ENCODE measurements around the gene COL4A2.
"Not testable (repeated sequence)": the region's sequence is repeated elsewhere in the genome, so short reads cannot be mapped to it uniquely, and the experiment has no call there.

Gene COL4A2

DNA sequence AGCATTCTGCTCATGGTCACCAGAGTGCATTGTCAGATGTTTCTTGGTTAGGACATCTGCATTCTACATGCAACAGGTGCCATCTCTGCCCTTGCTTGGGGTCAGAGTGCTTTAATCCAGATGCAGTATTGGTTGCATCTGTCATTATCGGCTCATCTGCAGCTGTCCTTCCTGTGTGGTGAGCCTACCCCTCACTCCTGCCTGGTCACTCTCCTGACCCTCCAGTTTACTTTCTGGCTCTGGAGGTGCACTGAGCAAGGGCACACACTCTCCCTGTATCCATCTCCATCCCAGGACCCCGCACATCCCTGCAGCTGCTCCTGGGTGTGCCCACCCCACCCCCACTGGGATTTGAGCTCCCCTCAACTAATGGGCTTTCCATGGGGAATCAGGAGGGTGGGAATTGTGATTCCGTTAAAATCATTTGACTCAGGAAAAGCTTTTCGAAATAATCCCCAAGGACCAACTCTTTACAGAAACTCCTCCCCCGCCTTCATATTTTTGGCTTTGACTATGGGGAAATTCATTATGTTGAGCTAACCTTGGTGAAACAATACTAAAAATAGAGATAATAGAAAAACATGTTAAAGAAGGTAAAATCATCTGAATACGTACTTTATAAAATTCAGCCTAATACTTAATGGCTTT, 70.2 kb downstream of the COL4A2 start:
- no peak for DNase-seq (ENCODE audit: low read depth in 2 of 3, low spot score in 2 of 3)

DNA sequence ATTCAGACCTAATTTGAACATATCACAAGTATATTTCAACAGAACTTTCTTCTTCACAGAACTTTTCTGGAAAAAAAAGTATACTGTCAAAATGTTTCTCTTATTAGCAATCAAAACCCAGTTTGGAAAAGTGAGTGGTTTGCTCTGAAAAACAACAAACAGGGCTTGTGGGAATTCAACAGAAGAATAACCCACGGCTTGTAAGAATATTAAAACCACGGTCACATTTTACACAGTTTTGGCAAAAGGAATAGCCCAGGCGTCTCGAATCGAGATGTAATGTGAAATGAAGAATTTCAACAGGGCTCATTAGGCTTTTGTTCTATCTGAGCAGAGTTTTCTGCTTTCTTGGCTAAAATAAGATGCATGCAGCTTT, 70.7 kb downstream of the COL4A2 start:
- no peak for DNase-seq (ENCODE audit: low read depth in 2 of 3, low spot score in 2 of 3)

DNA sequence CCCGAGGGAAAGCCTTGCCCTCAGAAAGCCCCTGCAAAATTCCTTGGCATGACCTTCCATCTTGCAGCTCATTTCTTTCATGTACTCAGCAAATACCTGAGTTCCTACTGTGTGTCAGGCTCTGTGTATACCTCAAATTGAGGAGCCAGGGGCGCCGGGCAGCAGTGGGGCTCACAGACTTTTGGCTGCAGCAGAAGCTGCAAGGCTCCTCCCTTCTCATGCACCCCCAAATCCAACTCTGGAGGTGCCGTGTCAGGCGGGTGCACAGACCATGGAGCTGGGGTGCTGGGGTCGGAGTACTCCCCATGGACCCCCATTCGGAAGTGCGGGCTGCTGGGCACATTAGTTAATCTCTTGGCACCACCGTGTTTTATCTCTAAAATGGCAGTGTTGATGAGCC, 72.3 kb downstream of the COL4A2 start:
- no peak for DNase-seq (ENCODE audit: low read depth in 2 of 3, low spot score in 2 of 3)

DNA sequence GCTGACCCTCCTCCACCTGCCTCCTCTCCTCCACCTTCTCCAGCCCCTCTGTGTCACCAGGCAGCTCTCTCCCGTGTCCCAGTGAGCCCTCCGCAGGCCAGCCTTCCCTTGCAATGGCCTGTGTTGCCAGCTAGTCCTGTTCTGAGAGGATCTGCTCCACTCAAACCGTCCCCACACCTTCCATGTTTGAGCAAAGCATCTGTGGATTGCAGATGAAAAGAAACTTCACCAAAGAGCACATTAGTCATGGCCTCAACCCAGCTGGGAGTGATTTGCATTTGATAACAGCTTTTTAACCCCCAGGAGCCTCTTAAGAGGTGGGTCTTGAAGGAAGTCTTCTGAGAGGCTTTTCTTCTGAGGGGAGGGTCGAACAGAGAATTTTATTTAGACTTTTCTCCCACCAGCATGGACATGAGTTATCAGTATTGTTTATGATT, 72.8 kb downstream of the COL4A2 start:
- DNase-seq (ENCODE audit: low read depth in 2 of 3, low spot score in 2 of 3) = no peak

DNA sequence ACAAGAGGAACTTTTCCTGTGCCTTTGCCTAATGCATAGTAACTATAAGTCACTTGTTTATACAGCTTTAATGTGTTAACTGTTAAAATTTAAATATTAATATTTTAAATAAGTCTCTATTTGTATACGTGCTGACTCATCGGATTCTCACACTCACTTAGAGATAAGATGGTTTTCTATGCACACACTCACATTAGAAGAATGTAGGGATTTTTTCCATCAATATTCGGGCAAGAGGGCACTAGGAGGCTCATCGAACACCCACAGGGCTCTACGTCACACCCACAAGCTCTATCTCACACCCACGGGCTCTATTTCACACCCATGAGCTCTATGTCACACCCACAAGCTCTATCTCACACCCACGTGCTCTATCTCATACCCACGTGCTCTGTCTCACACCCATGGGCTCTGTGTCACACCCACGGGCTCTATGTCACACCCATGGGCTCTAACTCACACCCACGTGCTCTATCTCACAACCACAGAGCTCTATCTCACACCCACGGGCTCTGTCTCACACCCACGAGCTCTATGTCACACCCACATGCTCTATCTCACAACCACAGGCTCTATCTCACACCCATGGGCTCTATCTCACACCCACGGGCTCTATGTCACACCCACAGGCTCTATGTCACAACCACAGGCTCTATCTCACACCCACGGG, 73.4 kb downstream of the COL4A2 start:
- no peak for DNase-seq (ENCODE audit: low read depth in 2 of 3, low spot score in 2 of 3)

DNA sequence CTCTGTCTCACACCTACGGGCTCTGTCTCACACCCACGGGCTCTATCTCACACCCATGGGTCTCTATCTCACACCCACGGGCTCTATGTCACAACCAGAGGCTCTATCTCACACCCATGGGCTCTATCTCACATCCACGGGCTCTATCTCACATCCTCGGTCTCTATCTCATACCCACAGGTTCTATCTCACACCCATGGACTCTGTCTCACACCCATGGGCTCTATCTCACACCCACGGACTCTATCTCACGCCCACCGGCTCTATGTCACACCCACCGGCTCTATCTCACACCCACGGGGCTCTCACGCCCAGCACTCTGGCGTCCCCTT, 73.9 kb downstream of the COL4A2 start:
- DNase-seq (ENCODE audit: low read depth in 2 of 3, low spot score in 2 of 3) = no peak

DNA sequence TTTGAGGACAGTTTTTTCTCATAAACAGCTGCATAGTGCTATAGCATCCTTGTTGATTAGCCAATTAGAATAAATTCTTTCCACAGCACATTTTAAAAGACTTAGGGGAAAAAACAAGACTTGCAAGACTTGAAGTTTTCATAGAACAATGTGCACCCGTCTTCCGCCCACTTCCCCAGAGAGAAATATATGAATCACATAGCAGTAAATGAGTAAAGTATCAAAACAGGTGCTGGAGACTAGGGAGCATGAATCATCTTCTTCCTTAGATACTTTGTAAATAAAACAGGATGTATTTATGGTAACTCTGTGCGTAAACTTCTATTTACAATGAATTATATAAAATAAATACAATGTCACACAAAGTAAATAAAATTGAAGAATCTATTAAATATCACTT, 75.1 kb downstream of the COL4A2 start:
- DNase-seq (ENCODE audit: low read depth in 2 of 3, low spot score in 2 of 3) = no peak

DNA sequence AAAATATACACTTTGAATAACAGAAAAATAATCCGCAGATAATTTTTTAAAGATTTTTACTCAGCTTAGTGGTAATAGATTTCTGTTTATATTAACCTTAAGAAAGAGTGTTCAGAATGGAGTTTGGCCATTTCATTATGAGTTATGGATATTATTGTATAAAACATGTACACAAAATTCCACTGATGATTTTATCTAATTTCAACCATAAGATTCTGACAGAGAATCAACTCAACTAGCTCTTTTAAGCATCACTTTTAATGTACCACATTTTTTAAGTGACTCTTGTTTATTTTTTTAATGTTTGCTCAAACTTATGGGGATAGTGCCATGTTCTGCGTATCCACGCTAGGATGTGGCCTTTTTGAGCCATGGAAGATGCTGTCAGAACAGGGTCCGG, 75.7 kb downstream of the COL4A2 start:
- no peak for DNase-seq (ENCODE audit: low read depth in 2 of 3, low spot score in 2 of 3)

DNA sequence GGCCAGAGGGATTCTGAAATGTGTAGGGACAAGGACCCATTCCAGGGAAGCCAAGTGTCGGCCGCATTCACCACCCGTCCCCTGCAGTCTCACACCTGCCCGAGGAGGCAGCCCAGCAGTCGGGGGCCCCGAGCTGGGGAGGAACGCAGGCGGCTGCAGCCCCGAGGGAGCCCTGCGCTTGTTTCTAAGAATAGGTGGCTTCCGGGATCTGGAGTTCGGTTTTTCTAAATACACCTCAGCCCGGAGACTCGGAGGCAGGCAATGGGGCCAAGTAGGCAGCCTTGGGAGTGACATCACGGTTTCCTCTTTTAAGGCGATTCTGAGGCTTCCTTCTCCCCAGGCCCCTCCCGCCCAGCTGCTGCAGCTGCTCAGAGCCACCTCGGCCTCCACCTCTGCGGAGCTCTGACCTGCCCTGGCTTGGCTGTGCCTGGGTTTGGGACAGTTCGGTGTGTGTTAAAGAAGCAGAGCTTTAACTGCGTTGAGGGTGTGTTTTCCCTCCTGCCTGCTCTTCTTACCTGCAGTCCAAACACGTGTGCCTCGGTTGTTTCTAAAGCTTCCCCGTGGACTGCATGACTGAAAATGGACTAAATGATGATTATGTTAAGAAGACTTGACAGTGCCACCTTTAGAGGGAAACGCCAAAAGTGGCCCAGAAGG, 80.5 kb downstream of the COL4A2 start:
- no peak for DNase-seq (ENCODE audit: low read depth in 2 of 3, low spot score in 2 of 3)

DNA sequence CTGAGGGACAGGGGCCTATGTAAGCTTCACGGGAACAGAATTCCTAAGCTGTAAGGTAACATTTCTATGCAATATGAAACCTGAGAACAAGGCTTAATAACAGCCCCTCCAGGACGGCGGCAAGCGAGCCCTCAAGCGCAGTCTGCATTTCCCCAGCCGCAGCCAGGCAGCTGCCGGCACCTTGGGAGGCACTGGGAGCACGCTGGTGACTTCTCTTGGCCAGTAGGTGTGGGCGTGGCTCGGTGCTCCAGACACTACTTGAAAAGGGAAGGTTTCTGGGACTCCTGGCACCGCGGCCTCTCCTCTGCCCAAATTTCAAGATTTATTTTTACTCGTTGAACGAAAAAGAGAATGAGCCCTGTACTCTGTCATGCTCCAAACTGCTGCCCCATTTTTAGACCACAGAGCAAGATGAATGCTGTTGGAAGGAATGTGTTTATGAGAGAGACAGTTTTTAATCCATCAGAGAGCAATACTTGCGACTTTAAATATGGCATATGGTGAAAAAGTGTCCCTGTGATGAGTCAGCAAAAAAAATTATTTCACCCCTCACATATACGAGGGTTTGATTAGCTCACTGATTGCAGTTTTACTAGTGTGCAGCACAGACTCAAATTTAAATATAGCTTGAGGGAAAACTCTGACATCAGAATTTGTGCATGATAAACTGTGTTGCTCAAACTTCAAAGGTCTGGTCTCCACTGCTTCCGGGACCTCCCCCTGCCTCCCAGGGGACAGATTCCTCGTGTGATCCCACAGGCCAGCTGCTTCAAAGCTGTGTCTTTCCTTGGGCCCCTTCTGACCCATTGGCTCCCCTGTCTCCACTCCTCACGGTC, 81.2 kb downstream of the COL4A2 start:
- no peak for DNase-seq (ENCODE audit: low read depth in 2 of 3, low spot score in 2 of 3)

DNA sequence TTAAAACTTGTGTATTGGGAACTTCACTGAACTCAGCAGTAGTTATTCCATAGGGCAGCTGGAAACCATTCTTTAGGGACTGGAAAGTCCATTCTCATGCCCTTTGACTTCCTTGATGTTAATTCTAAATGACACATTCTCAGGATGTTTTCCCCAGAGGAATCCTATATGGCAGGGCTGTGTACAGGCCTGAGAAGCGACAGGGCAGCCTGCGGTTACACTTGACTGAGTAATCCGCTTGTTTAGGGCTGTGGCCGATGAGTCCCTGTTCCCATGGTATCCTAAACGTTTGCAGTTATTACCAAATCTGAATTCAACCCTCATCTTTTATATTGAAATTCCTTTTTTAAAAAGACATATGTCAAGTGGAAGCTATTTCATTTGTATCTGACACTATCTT, 83.5 kb downstream of the COL4A2 start:
- DNase-seq (ENCODE audit: low read depth in 2 of 3, low spot score in 2 of 3) = no peak

DNA sequence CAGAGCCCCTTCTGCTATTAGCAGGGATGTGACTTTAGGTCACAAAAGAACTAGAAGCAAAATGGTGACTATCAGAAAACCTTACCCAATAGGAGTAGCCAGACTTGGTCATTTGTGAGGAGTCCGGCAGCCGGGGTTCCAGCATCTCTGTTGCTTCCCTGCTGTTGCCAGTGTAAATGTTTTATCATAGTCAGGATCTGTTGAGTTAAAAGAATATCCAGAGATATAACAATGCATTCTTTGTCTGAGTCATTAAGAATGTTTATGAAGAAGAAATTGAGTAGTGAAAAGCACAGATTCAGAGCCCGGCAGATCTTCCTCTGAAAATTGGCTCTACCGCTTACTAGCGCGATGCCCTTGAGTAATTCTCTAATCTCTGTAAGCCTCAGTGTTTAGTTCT, 84.2 kb downstream of the COL4A2 start:
- DNase-seq (ENCODE audit: low read depth in 2 of 3, low spot score in 2 of 3) = no peak

DNA sequence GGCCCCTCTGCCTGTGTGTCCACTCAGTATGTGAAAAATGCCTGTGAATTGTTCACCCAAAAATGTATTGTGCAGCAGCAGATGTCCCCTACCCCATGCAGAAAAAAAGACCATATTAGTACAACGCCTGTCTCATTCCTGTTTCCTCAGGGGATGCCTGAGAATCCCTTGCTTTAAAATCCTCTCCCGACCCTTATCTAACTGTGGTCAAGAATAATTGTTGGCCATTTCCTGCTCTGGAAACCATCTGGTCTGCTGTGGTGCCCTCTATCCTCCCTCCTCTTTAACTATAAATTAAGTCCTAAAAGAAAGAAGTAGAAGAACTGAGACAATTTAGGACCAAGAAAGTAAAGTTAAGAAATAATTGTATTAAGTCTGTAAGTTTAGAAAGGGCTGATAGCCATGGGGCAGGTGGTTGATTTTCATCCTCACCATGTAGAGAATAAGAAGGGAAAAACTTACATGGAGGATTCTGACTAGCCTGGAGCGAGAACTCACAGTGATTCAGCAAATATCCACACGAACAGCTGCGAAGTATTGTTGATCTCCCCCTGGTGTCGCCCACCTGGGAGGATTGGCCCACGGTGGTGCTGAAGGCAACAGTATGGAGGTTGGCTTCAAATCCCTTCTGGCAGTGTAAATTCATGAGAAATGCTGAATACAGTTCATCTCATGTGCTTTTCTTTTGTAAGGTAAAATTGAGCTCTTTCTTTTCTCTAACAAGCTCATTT, 85.6 kb downstream of the COL4A2 start:
- no peak for DNase-seq (ENCODE audit: low read depth in 2 of 3, low spot score in 2 of 3)

DNA sequence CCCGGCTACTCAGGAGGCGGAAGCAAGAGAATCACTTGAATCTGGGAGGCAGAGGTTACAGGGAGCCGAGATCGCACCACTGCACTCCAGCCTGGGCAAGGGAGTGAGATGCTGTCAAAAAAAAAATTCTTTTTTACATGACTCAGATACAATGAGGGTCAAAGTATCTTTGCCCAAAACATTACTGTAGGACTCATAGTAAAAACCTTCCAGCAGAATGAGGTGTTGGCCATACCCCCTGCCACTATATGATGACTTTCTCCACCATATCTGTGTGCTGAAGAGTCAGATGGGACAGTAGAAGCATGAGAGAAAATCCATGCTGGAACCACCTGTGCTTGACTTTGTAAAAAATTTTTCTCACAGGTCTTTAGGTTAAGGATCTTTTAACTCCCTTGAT, 86.7 kb downstream of the COL4A2 start:
- no peak for DNase-seq (ENCODE audit: low read depth in 2 of 3, low spot score in 2 of 3)

DNA sequence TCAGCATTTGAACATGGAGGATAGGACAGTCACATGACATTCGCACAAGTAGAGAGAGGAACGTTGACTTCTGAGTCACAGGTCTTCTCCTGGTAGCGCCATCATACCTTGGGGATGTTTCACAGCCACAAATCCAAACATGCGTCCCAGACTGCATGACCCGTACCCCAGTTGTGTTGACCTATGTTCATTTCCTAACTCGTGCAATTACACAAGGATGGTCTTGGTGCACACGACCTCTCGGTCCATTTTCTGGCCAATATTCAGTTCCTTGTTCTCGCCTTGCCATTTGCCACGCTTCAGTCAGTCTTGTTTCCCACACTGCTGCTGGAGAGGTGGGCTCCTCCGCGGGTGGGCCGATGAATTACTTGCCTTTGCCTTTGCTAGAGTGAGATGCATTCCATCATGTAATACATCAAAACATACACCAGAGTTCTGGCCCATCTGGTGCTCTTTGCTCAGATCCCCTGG, 87.3 kb downstream of the COL4A2 start:
- no peak for DNase-seq (ENCODE audit: low read depth in 2 of 3, low spot score in 2 of 3)

DNA sequence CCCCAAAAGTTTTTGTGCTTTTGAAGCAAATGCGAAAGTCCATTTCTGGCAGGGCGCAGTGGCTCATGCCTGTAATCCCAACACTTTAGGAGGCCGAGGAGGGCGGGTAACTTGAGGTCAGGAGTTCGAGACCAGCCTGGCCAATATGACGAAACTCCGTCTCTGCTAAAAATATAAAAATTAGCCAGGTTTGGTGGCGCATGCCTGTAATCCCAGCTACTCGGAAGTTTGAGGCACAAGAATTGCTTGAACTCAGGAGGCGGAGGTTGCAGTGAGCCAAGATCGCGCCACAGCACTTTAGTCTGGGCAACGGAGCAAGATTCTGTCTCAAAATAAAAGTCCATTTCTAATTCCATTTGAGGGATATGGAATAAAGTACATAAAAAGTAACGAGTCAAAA, 88.5 kb downstream of the COL4A2 start:
- not testable (repeated sequence) for DNase-seq (ENCODE audit: low read depth in 2 of 3, low spot score in 2 of 3)

DNA sequence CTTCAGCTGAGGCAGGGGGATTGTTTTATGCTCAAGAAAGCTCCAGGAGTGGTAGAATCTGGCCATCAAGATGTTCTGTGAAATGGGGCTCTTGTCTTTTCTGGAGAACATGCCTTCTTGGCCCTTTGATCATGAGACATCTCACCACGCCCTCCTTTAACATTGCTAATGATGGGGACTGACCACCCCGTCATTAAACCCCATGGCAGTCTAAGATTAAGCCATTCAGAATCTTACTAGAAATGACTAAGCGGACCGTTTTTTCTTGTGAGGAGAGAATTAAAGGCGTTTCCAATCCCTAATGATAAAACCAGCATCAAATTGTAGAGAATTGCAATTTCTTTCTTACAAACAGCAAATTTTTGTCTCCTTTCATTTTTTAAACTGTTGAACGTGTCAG, 89.4 kb downstream of the COL4A2 start:
- no peak for DNase-seq (ENCODE audit: low read depth in 2 of 3, low spot score in 2 of 3)

DNA sequence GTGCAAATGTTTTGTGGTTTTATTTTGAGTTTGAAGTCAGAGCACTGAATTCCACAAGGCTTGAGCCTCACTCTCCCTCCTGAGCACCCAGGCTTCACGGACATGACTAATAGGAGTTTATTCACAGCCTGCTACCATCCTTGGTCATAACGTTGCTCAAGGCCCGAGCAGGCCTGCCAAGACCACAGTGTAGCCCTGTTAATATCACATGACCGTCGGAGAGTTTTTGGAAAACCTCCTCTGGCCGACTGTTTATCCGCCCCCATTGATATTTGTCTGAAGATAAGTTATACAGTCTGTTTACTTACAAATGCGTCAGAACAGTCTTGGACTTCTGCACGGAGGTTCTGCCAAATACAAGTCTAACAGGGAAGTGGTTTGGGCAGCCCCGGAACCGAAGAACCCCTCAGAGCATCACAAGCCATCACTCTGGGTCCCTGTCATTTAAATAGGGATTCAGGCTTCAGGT, 89.9 kb downstream of the COL4A2 start:
- no peak for DNase-seq (ENCODE audit: low read depth in 2 of 3, low spot score in 2 of 3)

DNA sequence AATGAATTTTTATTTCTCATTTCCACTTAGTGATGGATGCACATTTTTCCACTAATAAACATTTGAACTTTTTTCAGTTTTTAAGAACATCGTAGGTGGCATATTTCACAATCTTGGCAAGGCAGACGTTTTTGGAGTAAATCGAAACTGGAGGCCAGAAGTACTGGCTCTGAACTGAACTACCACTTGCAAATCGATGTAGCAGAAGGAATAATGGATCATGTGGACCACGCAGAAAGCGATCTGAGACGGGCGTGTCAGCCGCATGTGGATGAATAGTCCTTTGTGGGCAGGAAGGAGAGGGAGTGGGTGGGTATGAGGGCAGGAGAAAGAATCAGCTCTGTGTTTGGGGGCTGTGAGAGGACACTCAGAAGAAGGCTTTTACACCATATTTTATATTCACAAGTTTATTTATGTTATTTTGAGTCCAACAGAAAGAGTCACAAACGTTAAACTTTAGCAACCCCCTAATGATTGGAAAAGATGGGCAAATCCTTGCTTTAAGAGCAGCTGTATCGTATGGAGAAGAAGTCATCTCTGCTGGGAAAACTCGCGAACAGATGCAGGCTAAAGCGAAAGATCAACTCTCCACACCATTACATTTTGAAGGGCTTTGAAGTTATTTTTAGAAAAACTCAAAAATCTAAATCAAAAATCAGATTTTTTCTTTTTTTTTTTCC, 90.5 kb downstream of the COL4A2 start:
- DNase-seq (ENCODE audit: low read depth in 2 of 3, low spot score in 2 of 3) = no peak
